HS-27A (cell line): ENCODE data around the gene PGM2.

Source experiments
- DNase-seq: peaks from one replicate; pipeline ENCODE4 v3.0.0-alpha.2; 2012; ENCODE audit warnings: low read depth, missing footprints

Gene PGM2

GRCh38 chr4:37902738-37903693, 76.5 kb downstream of the PGM2 start:
- no peak for DNase-seq

- no peak for DNase-seq
Observed at GRCh38 chr4:37903901-37904300, 77.4 kb downstream of the PGM2 start.

GRCh38 chr4:37904824-37905223, 78.3 kb downstream of the PGM2 start:
- DNase-seq, result no peak

GRCh38 chr4:37905533-37906169, 79.2 kb downstream of the PGM2 start:
- DNase-seq, result no peak

GRCh38 chr4:37908488-37909331, 82.2 kb downstream of the PGM2 start:
- DNase-seq, result no peak

- no peak for DNase-seq
Observed at GRCh38 chr4:37909332-37910090, 83.0 kb downstream of the PGM2 start.

GRCh38 chr4:37910091-37910486, 83.6 kb downstream of the PGM2 start:
- no peak for DNase-seq
